GM21360 (cell line): ENCODE data around the gene LIMA1.

Experiments
- ATAC-seq: cut with Tn5 transposase; IDR thresholded peaks from one replicate; pipeline ENCODE4 v1.9.1; 2021; ENCODE audit warnings: mild to moderate bottlenecking, moderate library complexity; ENCODE audit not compliant: unreplicated experiment

The LIMA1 gene

GRCh38 chr12:50192236-50192635 lies 91.1 kb downstream of the LIMA1 start:
- ATAC-seq = no peak

GRCh38 chr12:50190859-50191258 lies 92.5 kb downstream of the LIMA1 start:
- ATAC-seq = no peak

GRCh38 chr12:50188875-50189575 lies 94.3 kb downstream of the LIMA1 start:
- no peak for ATAC-seq

GRCh38 chr12:50188241-50188781 lies 95.0 kb downstream of the LIMA1 start:
- ATAC-seq = no peak

GRCh38 chr12:50187084-50187900 lies 96.0 kb downstream of the LIMA1 start:
- ATAC-seq = peak; percentile 41

GRCh38 chr12:50186681-50187080 lies 96.6 kb downstream of the LIMA1 start:
- ATAC-seq = no peak

- ATAC-seq = no peak
Measured at GRCh38 chr12:50185970-50186663, 97.2 kb downstream of the LIMA1 start.

- ATAC-seq = no peak
Measured at GRCh38 chr12:50185301-50185895, 97.9 kb downstream of the LIMA1 start.

GRCh38 chr12:50184261-50184660 lies 99.1 kb downstream of the LIMA1 start:
- ATAC-seq = no peak

GRCh38 chr12:50182461-50182860 lies 100.9 kb downstream of the LIMA1 start:
- ATAC-seq = no peak

- ATAC-seq = no peak
Measured at GRCh38 chr12:50181691-50182090, 101.6 kb downstream of the LIMA1 start.

GRCh38 chr12:50175716-50176026 lies 107.6 kb downstream of the LIMA1 start:
- ATAC-seq = no peak

GRCh38 chr12:50174971-50175715 lies 108.2 kb downstream of the LIMA1 start:
- ATAC-seq = no peak

- ATAC-seq = peak; percentile 96
Measured at GRCh38 chr12:50167049-50167828, 116.1 kb downstream of the LIMA1 start, which contains the start of gene CERS5. Gene CERS5 (minus strand): TSS chr12:50167369. CDS start chr12:50167297, 72 bp downstream.

GRCh38 chr12:50166799-50167048 lies 116.6 kb downstream of the LIMA1 start:
- ATAC-seq = peak; percentile 24

GRCh38 chr12:50164963-50165362 lies 118.4 kb downstream of the LIMA1 start:
- no peak for ATAC-seq

GRCh38 chr12:50162230-50162629 lies 121.1 kb downstream of the LIMA1 start:
- ATAC-seq = no peak

GRCh38 chr12:50160643-50161042 lies 122.7 kb downstream of the LIMA1 start:
- no peak for ATAC-seq

GRCh38 chr12:50157259-50157658 lies 126.1 kb downstream of the LIMA1 start:
- ATAC-seq = no peak

GRCh38 chr12:50156641-50157040 lies 126.7 kb downstream of the LIMA1 start:
- no peak for ATAC-seq
